CD4-positive, alpha-beta T cell treated with Interleukin-17A for 1 hour (primary cell): ENCODE data around the gene UBE4B.
"Not testable (repeated sequence)": the region's sequence is repeated elsewhere in the genome, so short reads cannot be mapped to it uniquely, and the experiment has no call there.

Source experiments
- DNase-seq: peaks from one replicate; pipeline ENCODE4 v3.0.0-alpha.2; 2020

Gene UBE4B

GRCh38 chr1:10213186-10213705, 180.5 kb downstream of the UBE4B start:
- no peak for DNase-seq

- no peak for DNase-seq
Measured at GRCh38 chr1:10216090-10216749, 183.5 kb downstream of the UBE4B start.

- DNase-seq, result no peak
Measured at GRCh38 chr1:10217748-10218441, 185.1 kb downstream of the UBE4B start.

- DNase-seq, result no peak
Measured at GRCh38 chr1:10220200-10220599, 187.4 kb downstream of the UBE4B start.

- DNase-seq, result not testable (repeated sequence)
Measured at GRCh38 chr1:10220657-10221056, 187.9 kb downstream of the UBE4B start.

GRCh38 chr1:10225573-10225972, 192.8 kb downstream of the UBE4B start:
- no peak for DNase-seq

GRCh38 chr1:10228528-10228927, 195.8 kb downstream of the UBE4B start:
- no peak for DNase-seq

- DNase-seq, result no peak
Measured at GRCh38 chr1:10229903-10230302, 197.1 kb downstream of the UBE4B start.
